Fibroblast of lung (primary cell): ENCODE measurements around the gene SMARCD1. TPM values are rescaled to one million over a fixed set of nuclear protein-coding genes. Genes with fewer than 3 reads are reported as not detected.
"Not testable (repeated sequence)": the region's sequence is repeated elsewhere in the genome, so short reads cannot be mapped to it uniquely, and the experiment has no call there.

Source experiments
- DNase-seq, 2 donors: peaks; one replicate each; pipeline versions ENCODE4 v3.0.0 to v3.0.0-alpha.2; 2010; ENCODE audit warnings: low read depth in 2 of 2
- H2AFZ ChIP-seq: 2 replicates; pipeline ENCODE4 v1.5.1; 2012; ENCODE audit warnings: low read length, control low read depth, inconsistent platforms
- H3K27ac ChIP-seq: 2 replicates; pipeline ENCODE4 v1.5.1; 2011; ENCODE audit warnings: low read length, control low read depth; ENCODE audit not compliant: insufficient read depth
- H3K27me3 ChIP-seq: 2 replicates; pipeline ENCODE4 v1.5.1; 2011; ENCODE audit warnings: mild to moderate bottlenecking, low read length; ENCODE audit not compliant: control insufficient read depth, insufficient read depth
- H3K36me3 ChIP-seq: 2 replicates; pipeline ENCODE4 v1.5.1; 2011; ENCODE audit warnings: low read length; ENCODE audit not compliant: control insufficient read depth, insufficient read depth
- H3K4me1 ChIP-seq: 2 replicates; pipeline ENCODE4 v1.5.1; 2011; ENCODE audit warnings: low read length; ENCODE audit not compliant: control insufficient read depth, insufficient read depth; ENCODE audit errors: extremely low read depth
- H3K4me2 ChIP-seq: 2 replicates; pipeline ENCODE4 v1.5.1; 2011; ENCODE audit warnings: low read length, control low read depth; ENCODE audit not compliant: insufficient read depth; ENCODE audit errors: extremely low read depth
- H3K4me3 ChIP-seq, 4 experiments: fragments of 200-600 bp in 1 of 4; sonication (generic) in 1 of 4; replicated peaks in 1 of 4; 2 replicates each; pipeline ENCODE4 v1.5.1; 2011 to 2016; ENCODE audit warnings: low read length in 4 of 4, low read depth in 3 of 4, mild to moderate bottlenecking in 3 of 4, control low read depth in 2 of 4, inconsistent platforms in 1 of 4, mixed read lengths in 1 of 4; ENCODE audit not compliant: insufficient read depth in 1 of 4; ENCODE audit errors: control extremely low read depth in 1 of 4
- H3K79me2 ChIP-seq: 2 replicates; pipeline ENCODE4 v1.5.1; 2012; ENCODE audit warnings: mild to moderate bottlenecking, low read length, inconsistent platforms; ENCODE audit not compliant: control insufficient read depth, insufficient read depth
- H3K9ac ChIP-seq: 2 replicates; pipeline ENCODE4 v1.5.1; 2011; ENCODE audit warnings: mild to moderate bottlenecking, low read length, control low read depth; ENCODE audit not compliant: insufficient read depth
- H3K9me3 ChIP-seq: 2 replicates; pipeline ENCODE4 v1.5.1; 2012; ENCODE audit warnings: low read depth, low read length; ENCODE audit not compliant: control insufficient read depth, insufficient read depth
- H4K20me1 ChIP-seq: 2 replicates; pipeline ENCODE4 v1.5.1; 2011; ENCODE audit warnings: low read length; ENCODE audit not compliant: control insufficient read depth, insufficient read depth; ENCODE audit errors: extremely low read depth
- EZH2 ChIP-seq: IDR thresholded peaks from 2 replicates; pipeline ENCODE4 v1.5.1; 2012; ENCODE audit warnings: low read length, control low read depth, mild to moderate bottlenecking; ENCODE audit errors: missing control alignments
- polyA plus RNA-seq, 2 donors: library from polyadenylated mRNA; depleted of rRNA in 1 of 2; stranded (reverse) in 1 of 2; unstranded in 1 of 2; fragments of >200 nt; gene quantifications; 2 replicates each; pipeline ENCODE4 v1.2.1, GENCODE V29; 2011 to 2012; ENCODE audit warnings: missing spikeins in 1 of 2
- total RNA-seq: library from RNA; depleted of rRNA; stranded (reverse); fragments of >200 nt; gene quantifications from 2 replicates; pipeline ENCODE4 v1.2.1, GENCODE V29; 2014
- TF ChIP-seq, protein P1 (sequence below), 2 donors: IDR thresholded peaks in 1 of 2; conservative IDR thresholded peaks in 1 of 2; 1 replicate in 1 of 2; 2 replicates in 1 of 2; pipeline ENCODE4 v1.5.1; 2011 to 2012; ENCODE audit warnings: low read length in 2 of 2, control low read depth in 1 of 2, inconsistent platforms in 1 of 2, low read depth in 1 of 2, mild to moderate bottlenecking in 1 of 2

SMARCD1 gene
- total and polyA plus RNA-seq, 2 donors (not counting 1 experiment from before 2014, with no cell fraction given), result 30.5 to 34.3 TPM

DNA sequence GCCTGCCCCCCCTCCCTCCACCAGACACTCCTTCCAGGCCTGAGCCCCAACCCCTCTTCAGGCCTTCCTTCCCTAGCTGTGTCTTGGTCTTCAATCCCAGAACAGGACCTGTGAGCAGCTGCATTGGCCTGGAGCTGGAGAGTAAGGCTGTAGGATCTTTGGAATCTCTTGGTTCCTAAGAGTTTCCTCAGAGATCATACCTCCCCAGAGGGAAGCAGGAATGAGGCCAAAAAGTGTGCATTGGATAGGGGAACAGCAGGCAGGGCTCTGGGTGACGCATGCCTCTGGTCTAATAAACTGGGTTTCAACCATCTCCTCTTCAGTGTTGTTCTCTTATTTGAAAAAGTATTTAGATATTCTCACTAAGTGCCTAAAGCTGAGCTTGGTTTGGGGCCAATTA is 1.8 kb upstream of the SMARCD1 start:
- H3K4me2 ChIP-seq, result no peak overlapping the region
- no peaks in the 10 kb centered on the region for H3K4me1 ChIP-seq
- no peaks in the 10 kb centered on the region for H3K9me3 ChIP-seq
- H3K9ac ChIP-seq, result no peak overlapping the region
- H3K4me3 ChIP-seq, result no peak overlapping the region
- H3K27me3 ChIP-seq, result no peaks in the 10 kb centered on the region
- DNase-seq, result no peak
- H3K27ac ChIP-seq, result no peak overlapping the region
- H3K36me3 ChIP-seq, result peaks cover 3% of the 10 kb centered on the region
- no peak overlapping the region for H2AFZ ChIP-seq
- TF ChIP-seq, protein P1, sequence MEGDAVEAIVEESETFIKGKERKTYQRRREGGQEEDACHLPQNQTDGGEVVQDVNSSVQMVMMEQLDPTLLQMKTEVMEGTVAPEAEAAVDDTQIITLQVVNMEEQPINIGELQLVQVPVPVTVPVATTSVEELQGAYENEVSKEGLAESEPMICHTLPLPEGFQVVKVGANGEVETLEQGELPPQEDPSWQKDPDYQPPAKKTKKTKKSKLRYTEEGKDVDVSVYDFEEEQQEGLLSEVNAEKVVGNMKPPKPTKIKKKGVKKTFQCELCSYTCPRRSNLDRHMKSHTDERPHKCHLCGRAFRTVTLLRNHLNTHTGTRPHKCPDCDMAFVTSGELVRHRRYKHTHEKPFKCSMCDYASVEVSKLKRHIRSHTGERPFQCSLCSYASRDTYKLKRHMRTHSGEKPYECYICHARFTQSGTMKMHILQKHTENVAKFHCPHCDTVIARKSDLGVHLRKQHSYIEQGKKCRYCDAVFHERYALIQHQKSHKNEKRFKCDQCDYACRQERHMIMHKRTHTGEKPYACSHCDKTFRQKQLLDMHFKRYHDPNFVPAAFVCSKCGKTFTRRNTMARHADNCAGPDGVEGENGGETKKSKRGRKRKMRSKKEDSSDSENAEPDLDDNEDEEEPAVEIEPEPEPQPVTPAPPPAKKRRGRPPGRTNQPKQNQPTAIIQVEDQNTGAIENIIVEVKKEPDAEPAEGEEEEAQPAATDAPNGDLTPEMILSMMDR (conservative IDR thresholded peaks at IDR 0.05 in 1 of 2, IDR thresholded peaks at IDR 0.05 in 1 of 2; ENCODE audit: low read depth in 1 of 2, low read length in 2 of 2), result no peak
- no peak for TF ChIP-seq EZH2
- no peaks in the 10 kb centered on the region for H4K20me1 ChIP-seq
- H3K79me2 ChIP-seq, result peaks cover 10% of the 10 kb centered on the region

DNA sequence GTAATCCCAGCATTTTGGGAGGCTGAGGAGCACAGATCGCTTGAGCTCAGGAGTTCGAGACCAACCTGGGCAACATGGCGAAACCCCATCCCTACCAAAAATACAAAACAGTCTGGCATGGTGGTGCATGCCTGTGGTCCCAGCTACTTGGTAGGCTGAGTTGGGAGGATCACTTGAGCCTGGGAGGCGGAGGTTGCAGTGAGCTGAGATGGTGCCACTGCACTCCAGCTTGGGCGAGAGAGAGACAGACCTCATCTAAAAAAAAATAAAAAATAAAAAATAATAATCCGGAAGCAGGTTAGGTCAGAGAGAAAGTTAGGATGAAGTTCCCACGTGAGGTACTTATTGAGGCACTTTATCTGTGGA is 750 bp upstream of the SMARCD1 start:
- Histone ChIP-seq H3K9ac (peak overlapping the region; percentile 80), H2AFZ (peak overlapping the region; percentile 94), H3K4me2 (peak overlapping the region; percentile 88), H3K27ac (peak overlapping the region; percentile 87), H3K4me3 (peak overlapping the region; percentile 70 to 100 (median 96))
- H3K4me1 ChIP-seq, H3K79me2 ChIP-seq, H3K36me3 ChIP-seq, H3K9me3 ChIP-seq, H4K20me1 ChIP-seq, DNase-seq, H3K27me3 ChIP-seq: not testable (repeated sequence)

DNA sequence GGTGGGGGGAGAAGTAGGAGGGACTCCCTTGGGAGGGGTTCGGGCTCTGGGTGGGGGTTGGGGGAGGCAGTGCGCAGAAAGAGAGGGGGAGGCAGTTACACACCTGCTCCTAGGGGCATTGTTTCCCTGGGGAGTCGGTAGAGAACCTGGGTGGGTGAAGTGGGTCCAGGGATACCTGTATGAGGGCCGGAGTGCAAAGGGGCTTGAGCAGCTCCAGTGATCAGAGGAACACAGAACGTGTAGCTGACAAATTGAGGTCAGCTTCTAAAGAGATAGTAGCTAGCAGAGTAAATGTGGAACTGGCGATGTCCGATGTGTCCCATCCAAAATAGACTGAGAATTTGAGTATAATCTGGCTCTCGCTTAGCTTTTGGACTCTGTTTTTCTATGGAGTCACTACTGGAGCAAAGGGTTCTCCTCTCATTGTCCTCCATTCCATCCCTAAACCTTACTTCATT is 502 bp downstream of the SMARCD1 start:
- no peaks in the 10 kb centered on the region for H4K20me1 ChIP-seq
- H3K4me2 ChIP-seq, result peak overlapping the region; percentile 90
- no peak for DNase-seq
- no peak overlapping the region for H3K27ac ChIP-seq
- H3K4me3 ChIP-seq, result peak overlapping the region; percentile 52 to 94 (median 74)
- peaks cover 6% of the 10 kb centered on the region for H3K4me1 ChIP-seq
- peaks cover 13% of the 10 kb centered on the region for H3K36me3 ChIP-seq
- no peak overlapping the region for H2AFZ ChIP-seq
- no peaks in the 10 kb centered on the region for H3K9me3 ChIP-seq
- peaks cover 10% of the 10 kb centered on the region for H3K79me2 ChIP-seq
- peak overlapping the region; percentile 32 for H3K9ac ChIP-seq
- H3K27me3 ChIP-seq, result no peaks in the 10 kb centered on the region
- TF ChIP-seq EZH2, result no peak
- TF ChIP-seq, protein P1 (conservative IDR thresholded peaks at IDR 0.05 in 1 of 2, IDR thresholded peaks at IDR 0.05 in 1 of 2; ENCODE audit: low read depth in 1 of 2, low read length in 2 of 2), result no peak
